Measurements from ENCODE around the gene ZNF525.
"Not testable (repeated sequence)": the region's sequence is repeated elsewhere in the genome, so short reads cannot be mapped to it uniquely, and the experiment has no call there.

Gene ZNF525

GRCh38 chr19:53395840-53396524, 30.5 kb downstream of the ZNF525 start:
- not testable (repeated sequence) for DNase-seq (ENCODE audit: low read depth in 2 of 2)

- DNase-seq (ENCODE audit: low read depth in 2 of 2), result no peak
These were observed 31.0 kb downstream of the ZNF525 start for GRCh38 chr19:53396525-53396868.

- DNase-seq (ENCODE audit: low read depth in 2 of 2), result not testable (repeated sequence)
These were observed 32.4 kb downstream of the ZNF525 start for GRCh38 chr19:53397918-53398317.

- no peak for DNase-seq (ENCODE audit: low read depth in 2 of 2)
These were observed 44.1 kb downstream of the ZNF525 start for GRCh38 chr19:53409505-53410204.

- DNase-seq (ENCODE audit: low read depth in 2 of 2), result not testable (repeated sequence)
These were observed 55.2 kb downstream of the ZNF525 start for GRCh38 chr19:53420520-53421315.

- DNase-seq (ENCODE audit: low read depth in 2 of 2), result no peak
These were observed 57.0 kb downstream of the ZNF525 start for GRCh38 chr19:53422551-53422950.

GRCh38 chr19:53423074-53423473, 57.6 kb downstream of the ZNF525 start:
- DNase-seq (ENCODE audit: low read depth in 2 of 2), result not testable (repeated sequence)

GRCh38 chr19:53423680-53424079, 58.2 kb downstream of the ZNF525 start:
- DNase-seq (ENCODE audit: low read depth in 2 of 2), result not testable (repeated sequence)

- DNase-seq (ENCODE audit: low read depth in 2 of 2), result peak; percentile 25 to 42
These were observed 59.6 kb downstream of the ZNF525 start for GRCh38 chr19:53424968-53425597.

- peak; percentile 93 to 96 for DNase-seq (ENCODE audit: low read depth in 2 of 2)
These were observed 66.0 kb downstream of the ZNF525 start, which contains the start of gene ZNF761 for GRCh38 chr19:53431399-53432087. Gene ZNF761, plus strand, starts transcription at chr19:53431984. Its CDS starts 15,285 bp downstream, at chr19:53447269.

GRCh38 chr19:53432088-53432661, 66.7 kb downstream of the ZNF525 start:
- DNase-seq (ENCODE audit: low read depth in 2 of 2), result no peak
